Activated naive CD4-positive, alpha-beta T cell (primary cell): Measurements from ENCODE around the gene ZNF841.
"Not testable (repeated sequence)": the region's sequence is repeated elsewhere in the genome, so short reads cannot be mapped to it uniquely, and the experiment has no call there.

Source experiments
- DNase-seq, 4 experiments: peaks; one replicate each; lab custom pipeline; 2025; lab: John Stamatoyannopoulos, UW

The ZNF841 gene

GRCh38 chr19:52066258-52066863 lies 29.2 kb downstream of the ZNF841 start:
- no peak for DNase-seq

- DNase-seq: no peak
Measured at GRCh38 chr19:52065399-52065798, 30.2 kb downstream of the ZNF841 start.

- DNase-seq: not testable (repeated sequence)
Measured at GRCh38 chr19:52056480-52056879, 39.1 kb downstream of the ZNF841 start.

- not testable (repeated sequence) for DNase-seq
Measured at GRCh38 chr19:52051736-52052135, 43.8 kb downstream of the ZNF841 start.

- peak; percentile 45 to 75 (median 62) for DNase-seq
Measured at GRCh38 chr19:52048555-52049501, 46.7 kb downstream of the ZNF841 start, which contains the start of gene ZNF432. TSS of gene ZNF432 (minus strand) at chr19:52048838. CDS start at chr19:52046868, 1,970 bp downstream.

- no peak for DNase-seq
Measured at GRCh38 chr19:52039169-52039568, 56.4 kb downstream of the ZNF841 start.

- no peak for DNase-seq
Measured at GRCh38 chr19:52034051-52034728, 61.4 kb downstream of the ZNF841 start.

GRCh38 chr19:52028780-52029123 lies 66.8 kb downstream of the ZNF841 start:
- DNase-seq: no peak

GRCh38 chr19:52028027-52028779 lies 67.4 kb downstream of the ZNF841 start, which contains the start of gene ZNF614:
TSS of gene ZNF614 (minus strand) at chr19:52028379. CDS start at chr19:52025745, 2,634 bp downstream.
- DNase-seq: peak; percentile 48 to 76 (median 66)

GRCh38 chr19:52026255-52026990 lies 69.1 kb downstream of the ZNF841 start:
- not testable (repeated sequence) for DNase-seq

GRCh38 chr19:52024478-52024877 lies 71.1 kb downstream of the ZNF841 start:
- not testable (repeated sequence) for DNase-seq

- DNase-seq: no peak
Measured at GRCh38 chr19:52022193-52022592, 73.4 kb downstream of the ZNF841 start.

GRCh38 chr19:52020506-52020905 lies 75.1 kb downstream of the ZNF841 start:
- no peak for DNase-seq
